Muscle layer of duodenum (tissue), 2 donors: ENCODE results near the gene LDB1.

ENCODE experiments used
- H3K27ac ChIP-seq: one replicate; pipeline ENCODE4 v1.7.0; 2013; ENCODE audit warnings: mild to moderate bottlenecking, low read length
- H3K27me3 ChIP-seq: one replicate; pipeline ENCODE4 v1.7.0; 2013; ENCODE audit warnings: low read depth, mild to moderate bottlenecking, control low read depth, low read length
- H3K36me3 ChIP-seq, 2 donors: one replicate each; pipeline ENCODE4 v1.7.0; 2013; ENCODE audit warnings: low read length in 2 of 2, control low read depth in 1 of 2, mild to moderate bottlenecking in 1 of 2; ENCODE audit not compliant: insufficient read depth in 2 of 2, control insufficient read depth in 1 of 2
- H3K4me1 ChIP-seq, 2 donors: one replicate each; pipeline ENCODE4 v1.7.0; 2013; ENCODE audit warnings: low read length in 2 of 2, mild to moderate bottlenecking in 2 of 2, control low read depth in 1 of 2, moderate library complexity in 1 of 2; ENCODE audit not compliant: insufficient read depth in 2 of 2, control insufficient read depth in 1 of 2
- H3K4me3 ChIP-seq, 2 donors: one replicate each; pipeline ENCODE4 v1.7.0; 2013; ENCODE audit warnings: low read length in 2 of 2, low read depth in 1 of 2, mild to moderate bottlenecking in 1 of 2
- H3K9me3 ChIP-seq, 2 donors: one replicate each; pipeline ENCODE4 v1.7.0; 2013; ENCODE audit warnings: low read length in 2 of 2, control low read depth in 1 of 2, mild to moderate bottlenecking in 1 of 2; ENCODE audit not compliant: control insufficient read depth in 1 of 2
- donor health status: healthy.

The LDB1 gene

GRCh38 chr10:102150970-102151773, 31.0 kb upstream of the LDB1 start:
- Histone ChIP-seq H3K9me3 (no peaks in the 10 kb centered on the region), H3K4me3 (peak overlapping the region; percentile 76 to 93), H3K4me1 (peaks cover 5 to 12% of the 10 kb centered on the region in 2 donors), H3K36me3 (peaks cover 32 to 53% of the 10 kb centered on the region in 2 donors), H3K27me3 (no peaks in the 10 kb centered on the region), H3K27ac (peak overlapping the region; percentile 96)

- no peak overlapping the region for H3K27ac ChIP-seq
- no peaks in the 10 kb centered on the region for H3K27me3 ChIP-seq
- H3K4me1 ChIP-seq = peaks cover 5 to 6% of the 10 kb centered on the region in 2 donors
- H3K9me3 ChIP-seq = no peaks in the 10 kb centered on the region
- no peak overlapping the region for H3K4me3 ChIP-seq
- H3K36me3 ChIP-seq = peaks cover 48 to 65% of the 10 kb centered on the region in 2 donors
These were observed 28.1 kb upstream of the LDB1 start for GRCh38 chr10:102148275-102148674.

- Histone ChIP-seq H3K27ac (no peak overlapping the region), H3K9me3 (no peaks in the 10 kb centered on the region), H3K4me3 (no peak overlapping the region), H3K27me3 (no peaks in the 10 kb centered on the region), H3K36me3 (peaks cover 52 to 68% of the 10 kb centered on the region in 2 donors), H3K4me1 (peaks cover 0 to 5% of the 10 kb centered on the region in 2 donors)
These were observed 27.4 kb upstream of the LDB1 start for GRCh38 chr10:102147561-102147960.

GRCh38 chr10:102146971-102147428, 26.8 kb upstream of the LDB1 start:
- no peak overlapping the region for H3K4me3 ChIP-seq
- H3K9me3 ChIP-seq = no peaks in the 10 kb centered on the region
- no peak overlapping the region for H3K27ac ChIP-seq
- H3K27me3 ChIP-seq = no peaks in the 10 kb centered on the region
- H3K4me1 ChIP-seq = peaks cover 0 to 5% of the 10 kb centered on the region in 2 donors
- peaks cover 52 to 65% of the 10 kb centered on the region in 2 donors for H3K36me3 ChIP-seq

GRCh38 chr10:102141583-102142107, 21.5 kb upstream of the LDB1 start:
- Histone ChIP-seq H3K9me3 (no peaks in the 10 kb centered on the region), H3K27me3 (no peaks in the 10 kb centered on the region), H3K27ac (no peak overlapping the region), H3K4me3 (no peak overlapping the region), H3K36me3 (peaks cover 64 to 72% of the 10 kb centered on the region in 2 donors), H3K4me1 (peaks cover 0 to 3% of the 10 kb centered on the region in 2 donors)

GRCh38 chr10:102140913-102141540, 20.9 kb upstream of the LDB1 start:
- H3K9me3 ChIP-seq = no peaks in the 10 kb centered on the region
- peaks cover 0 to 5% of the 10 kb centered on the region in 2 donors for H3K4me1 ChIP-seq
- H3K4me3 ChIP-seq = no peak overlapping the region
- H3K27me3 ChIP-seq = no peaks in the 10 kb centered on the region
- H3K27ac ChIP-seq = no peak overlapping the region
- peaks cover 61 to 66% of the 10 kb centered on the region in 2 donors for H3K36me3 ChIP-seq

GRCh38 chr10:102140218-102140617, 20.1 kb upstream of the LDB1 start:
- H3K4me3 ChIP-seq = no peak overlapping the region
- no peaks in the 10 kb centered on the region for H3K9me3 ChIP-seq
- H3K4me1 ChIP-seq = peaks cover 0 to 11% of the 10 kb centered on the region in 2 donors
- peaks cover 61 to 63% of the 10 kb centered on the region in 2 donors for H3K36me3 ChIP-seq
- no peaks in the 10 kb centered on the region for H3K27me3 ChIP-seq
- no peak overlapping the region for H3K27ac ChIP-seq

- Histone ChIP-seq H3K27ac (no peak overlapping the region), H3K4me1 (peaks cover 0 to 18% of the 10 kb centered on the region in 2 donors), H3K36me3 (peaks cover 55 to 56% of the 10 kb centered on the region in 2 donors), H3K27me3 (no peaks in the 10 kb centered on the region), H3K4me3 (no peak overlapping the region), H3K9me3 (no peaks in the 10 kb centered on the region)
These were observed 19.3 kb upstream of the LDB1 start for GRCh38 chr10:102139281-102140110.

GRCh38 chr10:102135956-102136526, 15.9 kb upstream of the LDB1 start:
- Histone ChIP-seq H3K4me3 (no peak overlapping the region), H3K9me3 (no peaks in the 10 kb centered on the region), H3K27ac (no peak overlapping the region), H3K36me3 (peaks cover 33 to 40% of the 10 kb centered on the region in 2 donors), H3K4me1 (peaks cover 0 to 26% of the 10 kb centered on the region in 2 donors), H3K27me3 (no peaks in the 10 kb centered on the region)

- Histone ChIP-seq H3K36me3 (peaks cover 17 to 24% of the 10 kb centered on the region in 2 donors), H3K4me3 (peak overlapping the region; percentile 92 to 95), H3K27me3 (no peaks in the 10 kb centered on the region), H3K9me3 (no peaks in the 10 kb centered on the region), H3K4me1 (peaks cover 0 to 26% of the 10 kb centered on the region in 2 donors), H3K27ac (peak overlapping the region; percentile 74)
These were observed 14.2 kb upstream of the LDB1 start for GRCh38 chr10:102134416-102134815.
